ENCODE results near the gene CEP131. TPM values are rescaled to one million over a fixed set of nuclear protein-coding genes. Genes with fewer than 3 reads are reported as not detected.

CEP131 gene
- polyA plus RNA-seq, 1 donor from 2014 or later, result 21.3 TPM

DNA sequence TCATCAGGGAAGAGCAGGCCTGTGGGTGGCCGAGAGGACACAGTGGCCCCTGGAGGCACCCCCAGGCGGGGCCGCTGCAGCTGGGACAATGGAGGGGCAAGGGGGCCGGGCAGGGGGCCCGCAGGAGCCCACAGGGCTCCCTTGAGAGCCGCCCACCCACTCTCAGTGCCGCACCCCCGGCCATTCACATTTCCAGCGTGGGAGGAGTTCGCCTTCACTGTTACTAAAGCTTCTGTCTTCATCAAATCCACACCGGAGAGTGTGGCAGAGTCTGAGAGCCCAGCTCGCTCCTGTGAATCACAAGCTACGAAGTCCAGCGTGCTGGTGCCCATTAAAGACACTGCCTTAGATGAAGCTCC, 78.4 kb downstream of the CEP131 start:
- Histone ChIP-seq H3K9me2 (ENCODE audit: insufficient read depth, low read length) (no peaks in the 10 kb centered on the region), H3K4me3 (ENCODE audit: low read length) (no peak overlapping the region), H3K36me3 (ENCODE audit: insufficient read depth, low read length) (no peaks in the 10 kb centered on the region), H3K79me2 (replicated peaks; ENCODE audit: insufficient read depth, low read length) (no peaks in the 10 kb centered on the region), H2AFZ (ENCODE audit: low read depth, low read length) (no peak overlapping the region), H3K27me3 (ENCODE audit: insufficient read depth, low read depth, low read length) (no peaks in the 10 kb centered on the region), H3F3A (ENCODE audit: insufficient read depth, low read length, poor library complexity, severe bottlenecking) (no peaks in the 10 kb centered on the region), H3K9ac (ENCODE audit: low read length) (no peak overlapping the region), H3K4me2 (ENCODE audit: low read length) (no peak overlapping the region), H3K27ac (ENCODE audit: low read length) (no peak overlapping the region), H3K9me3 (ENCODE audit: low read length) (no peaks in the 10 kb centered on the region), H4K20me1 (ENCODE audit: insufficient read depth) (no peaks in the 10 kb centered on the region)
- TF ChIP-seq TAF1 (IDR thresholded peaks at IDR 0.05; ENCODE audit: low read depth) (no peak), SMC3 (conservative IDR thresholded peaks at IDR 0.05; ENCODE audit: poor library complexity) (no peak), RAD21 (conservative IDR thresholded peaks at IDR 0.05) (no peak), POLR2AphosphoS5 (IDR thresholded peaks at IDR 0.05) (no peak), REST (IDR thresholded peaks at IDR 0.05; ENCODE audit: borderline replicate concordance) (no peak), MXI1 (conservative IDR thresholded peaks at IDR 0.05; ENCODE audit: poor library complexity, severe bottlenecking) (no peak), EP300 (conservative IDR thresholded peaks at IDR 0.05; ENCODE audit: poor library complexity, severe bottlenecking) (no peak), EZH2 (IDR thresholded peaks at IDR 0.05; ENCODE audit: borderline replicate concordance, insufficient read depth, low read length, poor library complexity, severe bottlenecking) (no peak)
- TF ChIP-seq, protein P1, sequence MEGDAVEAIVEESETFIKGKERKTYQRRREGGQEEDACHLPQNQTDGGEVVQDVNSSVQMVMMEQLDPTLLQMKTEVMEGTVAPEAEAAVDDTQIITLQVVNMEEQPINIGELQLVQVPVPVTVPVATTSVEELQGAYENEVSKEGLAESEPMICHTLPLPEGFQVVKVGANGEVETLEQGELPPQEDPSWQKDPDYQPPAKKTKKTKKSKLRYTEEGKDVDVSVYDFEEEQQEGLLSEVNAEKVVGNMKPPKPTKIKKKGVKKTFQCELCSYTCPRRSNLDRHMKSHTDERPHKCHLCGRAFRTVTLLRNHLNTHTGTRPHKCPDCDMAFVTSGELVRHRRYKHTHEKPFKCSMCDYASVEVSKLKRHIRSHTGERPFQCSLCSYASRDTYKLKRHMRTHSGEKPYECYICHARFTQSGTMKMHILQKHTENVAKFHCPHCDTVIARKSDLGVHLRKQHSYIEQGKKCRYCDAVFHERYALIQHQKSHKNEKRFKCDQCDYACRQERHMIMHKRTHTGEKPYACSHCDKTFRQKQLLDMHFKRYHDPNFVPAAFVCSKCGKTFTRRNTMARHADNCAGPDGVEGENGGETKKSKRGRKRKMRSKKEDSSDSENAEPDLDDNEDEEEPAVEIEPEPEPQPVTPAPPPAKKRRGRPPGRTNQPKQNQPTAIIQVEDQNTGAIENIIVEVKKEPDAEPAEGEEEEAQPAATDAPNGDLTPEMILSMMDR (IDR thresholded peaks at IDR 0.05; ENCODE audit: poor library complexity, severe bottlenecking), result no peak

DNA sequence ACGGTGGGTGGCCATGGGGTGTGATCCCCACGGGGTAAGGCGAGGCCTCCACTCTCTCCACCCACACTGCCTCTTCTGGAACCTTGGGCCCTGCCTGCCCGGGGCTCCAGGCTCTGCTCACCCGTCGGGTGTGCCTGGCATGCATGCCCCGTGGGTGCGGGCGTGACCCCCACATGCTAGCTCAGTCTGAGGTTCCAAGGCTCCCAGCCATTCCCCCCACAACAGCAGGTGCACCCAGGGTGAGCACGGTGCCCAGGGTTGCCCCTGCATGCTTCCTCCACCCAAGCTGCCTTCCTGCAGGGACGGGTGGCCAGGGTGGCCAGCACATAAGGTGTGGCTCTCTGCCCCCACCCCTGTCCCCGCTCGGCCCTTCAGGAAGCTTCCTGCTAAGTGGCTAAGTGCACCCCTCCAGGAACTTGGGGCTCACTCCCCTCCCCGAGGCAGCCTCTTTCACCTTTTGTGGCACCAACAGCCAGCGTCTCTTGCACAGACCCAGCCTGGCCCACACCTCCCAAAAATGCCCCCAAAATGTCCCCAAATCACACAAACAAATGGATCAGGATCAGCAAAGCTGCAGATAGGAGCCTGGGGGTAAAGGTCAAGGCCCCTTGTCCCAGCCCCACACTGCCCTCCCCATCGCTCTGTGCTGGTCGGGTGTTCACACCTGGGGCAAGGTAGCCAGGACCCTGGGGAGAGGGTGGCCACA, 78.9 kb downstream of the CEP131 start:
- no peak for TF ChIP-seq POLR2AphosphoS5 (IDR thresholded peaks at IDR 0.05)
- TF ChIP-seq EP300 (conservative IDR thresholded peaks at IDR 0.05; ENCODE audit: poor library complexity, severe bottlenecking), result no peak
- no peak for TF ChIP-seq TAF1 (IDR thresholded peaks at IDR 0.05; ENCODE audit: low read depth)
- TF ChIP-seq, protein P1 (IDR thresholded peaks at IDR 0.05; ENCODE audit: poor library complexity, severe bottlenecking), result no peak
- no peak for TF ChIP-seq MXI1 (conservative IDR thresholded peaks at IDR 0.05; ENCODE audit: poor library complexity, severe bottlenecking)
- no peak for TF ChIP-seq RAD21 (conservative IDR thresholded peaks at IDR 0.05)
- TF ChIP-seq REST (IDR thresholded peaks at IDR 0.05; ENCODE audit: borderline replicate concordance), result no peak
- no peak for TF ChIP-seq SMC3 (conservative IDR thresholded peaks at IDR 0.05; ENCODE audit: poor library complexity)
- no peak for TF ChIP-seq EZH2 (IDR thresholded peaks at IDR 0.05; ENCODE audit: borderline replicate concordance, insufficient read depth, low read length, poor library complexity, severe bottlenecking)
- Histone ChIP-seq H3K9ac (ENCODE audit: low read length) (no peak overlapping the region), H3K27ac (ENCODE audit: low read length) (no peak overlapping the region)

More for the DNA sequence above, 78.9 kb downstream of the CEP131 start:
- H3K4me3 ChIP-seq (ENCODE audit: low read length), result no peak overlapping the region
- H2AFZ ChIP-seq (ENCODE audit: low read depth, low read length), result no peak overlapping the region
- no peaks in the 10 kb centered on the region for H3K9me3 ChIP-seq (ENCODE audit: low read length)
- no peaks in the 10 kb centered on the region for H3K79me2 ChIP-seq (replicated peaks; ENCODE audit: insufficient read depth, low read length)
- no peaks in the 10 kb centered on the region for H3K36me3 ChIP-seq (ENCODE audit: insufficient read depth, low read length)
- no peaks in the 10 kb centered on the region for H3K9me2 ChIP-seq (ENCODE audit: insufficient read depth, low read length)
- no peak overlapping the region for H3K4me2 ChIP-seq (ENCODE audit: low read length)
- no peaks in the 10 kb centered on the region for H4K20me1 ChIP-seq (ENCODE audit: insufficient read depth)
- H3F3A ChIP-seq (ENCODE audit: insufficient read depth, low read length, poor library complexity, severe bottlenecking), result no peaks in the 10 kb centered on the region
- H3K27me3 ChIP-seq (ENCODE audit: insufficient read depth, low read depth, low read length), result no peaks in the 10 kb centered on the region
